Astrocyte (in vitro differentiated cells and primary cell): ENCODE data around the gene HES3.

Experiments used
- EZH2 ChIP-seq: IDR thresholded peaks from 2 replicates; pipeline ENCODE4 v1.6.1; 2012; ENCODE audit warnings: mild to moderate bottlenecking, low read length, inconsistent platforms; ENCODE audit not compliant: insufficient read depth
- TF ChIP-seq, protein P1 (sequence below): IDR thresholded peaks from 2 replicates; pipeline ENCODE4 v1.5.1; 2011; ENCODE audit warnings: low read depth, mild to moderate bottlenecking, inconsistent platforms, low read length, moderate library complexity; ENCODE audit not compliant: insufficient read depth

- TF ChIP-seq, protein P1, sequence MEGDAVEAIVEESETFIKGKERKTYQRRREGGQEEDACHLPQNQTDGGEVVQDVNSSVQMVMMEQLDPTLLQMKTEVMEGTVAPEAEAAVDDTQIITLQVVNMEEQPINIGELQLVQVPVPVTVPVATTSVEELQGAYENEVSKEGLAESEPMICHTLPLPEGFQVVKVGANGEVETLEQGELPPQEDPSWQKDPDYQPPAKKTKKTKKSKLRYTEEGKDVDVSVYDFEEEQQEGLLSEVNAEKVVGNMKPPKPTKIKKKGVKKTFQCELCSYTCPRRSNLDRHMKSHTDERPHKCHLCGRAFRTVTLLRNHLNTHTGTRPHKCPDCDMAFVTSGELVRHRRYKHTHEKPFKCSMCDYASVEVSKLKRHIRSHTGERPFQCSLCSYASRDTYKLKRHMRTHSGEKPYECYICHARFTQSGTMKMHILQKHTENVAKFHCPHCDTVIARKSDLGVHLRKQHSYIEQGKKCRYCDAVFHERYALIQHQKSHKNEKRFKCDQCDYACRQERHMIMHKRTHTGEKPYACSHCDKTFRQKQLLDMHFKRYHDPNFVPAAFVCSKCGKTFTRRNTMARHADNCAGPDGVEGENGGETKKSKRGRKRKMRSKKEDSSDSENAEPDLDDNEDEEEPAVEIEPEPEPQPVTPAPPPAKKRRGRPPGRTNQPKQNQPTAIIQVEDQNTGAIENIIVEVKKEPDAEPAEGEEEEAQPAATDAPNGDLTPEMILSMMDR: no peak
- no peak for TF ChIP-seq EZH2
These were observed 34.1 kb upstream of the HES3 start for GRCh38 chr1:6209661-6210580.
